Memory B cell (primary cell): ENCODE measurements around the gene TTF2.
"Not testable (repeated sequence)": the region's sequence is repeated elsewhere in the genome, so short reads cannot be mapped to it uniquely, and the experiment has no call there.

Experiments
- ATAC-seq: fragments of 150-1000 bp; cut with Tn5 transposase; 2 replicates; pipeline ENCODE4 v1.10.0; 2021; ENCODE audit warnings: low read depth, mild to moderate bottlenecking, moderate library complexity
- DNase-seq, 2 donors: peaks; one replicate each; pipeline ENCODE4 v3.0.0; 2022; ENCODE audit warnings: low spot score in 2 of 2
- H3K27ac Mint-ChIP-seq: one replicate; pipeline ENCODE4 v1.8.0; 2022; ENCODE audit warnings: mild to moderate bottlenecking, moderate library complexity, mixed read lengths
- H3K27me3 Mint-ChIP-seq: one replicate; pipeline ENCODE4 v1.8.0; 2022; ENCODE audit warnings: mixed read lengths
- H3K36me3 Mint-ChIP-seq: one replicate; pipeline ENCODE4 v1.8.0; 2022; ENCODE audit warnings: mild to moderate bottlenecking, mixed read lengths
- H3K4me1 Mint-ChIP-seq: one replicate; pipeline ENCODE4 v1.8.0; 2022; ENCODE audit warnings: mixed read lengths
- H3K4me3 Mint-ChIP-seq: one replicate; pipeline ENCODE4 v1.8.0; 2022; ENCODE audit warnings: mild to moderate bottlenecking, moderate library complexity, mixed read lengths
- H3K9me3 Mint-ChIP-seq: one replicate; pipeline ENCODE4 v1.8.0; 2022; ENCODE audit warnings: mixed read lengths

Gene TTF2

DNA sequence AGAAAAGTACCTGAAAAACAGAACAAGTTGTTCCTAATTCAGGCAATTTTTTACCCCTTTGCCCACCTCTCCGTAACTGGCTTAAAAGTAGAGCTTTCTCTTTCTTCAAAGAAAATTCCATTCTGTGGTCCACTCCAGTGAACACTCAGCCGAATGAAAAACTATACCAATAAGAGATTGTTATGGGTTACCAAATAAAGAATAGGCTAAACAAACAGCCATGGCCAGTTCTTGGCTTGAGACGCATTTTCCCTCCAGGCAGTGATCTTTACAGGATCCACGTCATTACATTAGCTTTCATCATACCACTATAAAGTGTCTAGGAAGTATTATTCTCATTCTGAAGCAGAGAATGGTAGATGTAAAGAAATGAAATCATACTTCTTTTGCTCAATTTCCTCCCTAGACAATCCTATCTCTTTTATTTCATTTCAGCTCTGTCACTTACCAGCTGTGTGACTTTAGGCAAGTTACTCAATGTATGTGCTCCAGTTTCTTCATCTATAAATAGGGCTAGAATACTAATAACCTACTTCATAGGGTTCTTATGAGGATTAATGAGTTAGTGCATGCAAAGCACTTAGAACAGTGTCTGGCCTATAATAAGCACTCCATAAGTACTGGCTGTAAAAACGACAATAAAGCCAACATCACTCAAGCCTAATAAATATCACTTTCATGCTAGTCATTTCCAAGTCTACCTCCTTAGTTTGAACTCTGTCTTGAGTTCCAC is 87.9 kb downstream of the TTF2 start:
- ATAC-seq (no peak), DNase-seq (no peak)
- no peaks in the 10 kb centered on the region for H3K36me3 Mint-ChIP-seq
- H3K4me1 Mint-ChIP-seq = no peaks in the 10 kb centered on the region
- H3K4me3 Mint-ChIP-seq = no peak overlapping the region
- no peaks in the 10 kb centered on the region for H3K9me3 Mint-ChIP-seq
- no peak overlapping the region for H3K27ac Mint-ChIP-seq
- peaks cover 2% of the 10 kb centered on the region for H3K27me3 Mint-ChIP-seq

DNA sequence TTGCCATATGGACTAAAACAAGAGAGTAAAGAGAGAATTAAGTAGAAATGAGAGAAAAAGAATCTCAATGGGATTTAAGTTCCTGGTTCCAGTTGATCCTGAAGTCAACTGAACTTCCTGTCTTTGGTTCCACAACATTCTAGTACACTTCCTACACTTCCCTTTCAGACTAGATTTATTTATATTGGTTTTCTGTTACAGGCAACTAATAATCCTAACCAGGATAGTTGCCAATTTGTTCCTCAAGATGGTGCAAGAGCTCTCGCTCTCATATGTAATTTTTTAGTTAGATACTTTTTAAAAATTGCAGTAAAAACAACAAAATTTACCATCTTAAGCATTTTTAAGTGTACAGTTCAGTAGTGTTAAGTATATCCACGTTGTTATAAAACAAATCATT is 90.2 kb downstream of the TTF2 start:
- Mint-ChIP-seq H3K27ac (no peak overlapping the region), H3K4me1 (no peaks in the 10 kb centered on the region), H3K9me3 (no peaks in the 10 kb centered on the region), H3K27me3 (peaks cover 2% of the 10 kb centered on the region), H3K4me3 (no peak overlapping the region), H3K36me3 (no peaks in the 10 kb centered on the region)
- ATAC-seq (no peak), DNase-seq (no peak)

DNA sequence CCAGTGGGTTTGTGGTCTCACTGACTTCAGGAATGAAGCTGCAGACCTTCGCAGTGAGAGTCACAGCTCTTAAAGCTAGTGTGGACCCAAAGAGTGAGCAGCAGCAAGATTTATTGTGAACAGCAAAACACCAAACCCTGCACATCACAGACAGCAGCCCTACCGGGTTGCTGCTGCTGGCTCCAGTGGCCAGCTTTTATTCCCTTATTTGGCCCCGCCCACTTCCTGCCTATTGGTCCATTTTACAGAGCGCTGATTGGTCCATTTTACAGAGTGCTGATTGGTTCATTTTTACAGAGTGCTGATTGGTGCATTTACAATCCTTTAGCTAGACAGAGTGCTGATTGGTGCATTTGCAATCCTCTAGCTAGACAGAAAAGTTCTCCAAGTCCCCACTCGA is 91.2 kb downstream of the TTF2 start:
- not testable (repeated sequence) for H3K27me3 Mint-ChIP-seq, DNase-seq, ATAC-seq, H3K4me1 Mint-ChIP-seq, H3K27ac Mint-ChIP-seq, H3K4me3 Mint-ChIP-seq, H3K36me3 Mint-ChIP-seq, H3K9me3 Mint-ChIP-seq
